GM12892 (cell line): ENCODE results near the gene MTUS2.

ENCODE experiments used
- DNase-seq: peaks from one replicate; pipeline ENCODE4 v3.0.0; 2011; ENCODE audit not compliant: insufficient read length
- FAIRE-seq: peaks from 2 replicates; lab custom pipeline; 2011; peaks lifted over from hg19 to GRCh38; lab: Jason Lieb, UNC
- POLR2A ChIP-seq: IDR thresholded peaks from 2 replicates; pipeline ENCODE4 v1.6.1; 2011; ENCODE audit warnings: low read depth, low read length, control low read depth
- POLR2AphosphoS5 ChIP-seq: IDR thresholded peaks from 2 replicates; pipeline ENCODE4 v1.6.1; 2011; ENCODE audit warnings: low read depth, low read length, control low read depth
- TAF1 ChIP-seq: IDR thresholded peaks from 2 replicates; pipeline ENCODE4 v1.6.1; 2011; ENCODE audit warnings: low read depth, mild to moderate bottlenecking, control low read depth, low read length, borderline replicate concordance

Gene MTUS2

GRCh38 chr13:29159871-29160270 is 339.7 kb downstream of the MTUS2 start:
- TF ChIP-seq POLR2AphosphoS5 (no peak), POLR2A (no peak), TAF1 (no peak)
- no peak for DNase-seq
- no peak for FAIRE-seq

DNA sequence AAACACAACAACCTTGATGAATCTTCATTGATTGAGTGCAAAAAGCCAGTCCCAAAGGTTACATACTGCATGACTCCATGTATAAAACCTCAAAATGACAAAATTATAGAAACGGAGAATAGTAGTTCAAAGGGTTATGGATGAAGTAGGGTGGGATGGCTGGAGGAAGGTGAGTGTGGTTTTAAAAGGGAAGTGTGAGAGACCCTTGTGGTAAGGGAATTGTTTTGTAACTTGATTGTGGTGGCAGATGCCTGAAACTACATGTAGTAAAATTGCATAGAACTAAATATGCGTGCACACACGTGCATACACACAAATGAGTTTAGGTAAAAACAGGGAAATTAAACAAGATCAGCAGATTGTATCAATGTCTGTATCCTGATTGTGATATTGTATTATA is 340.7 kb downstream of the MTUS2 start:
- DNase-seq (no peak), FAIRE-seq (no peak)
- TF ChIP-seq TAF1, result no peak
- TF ChIP-seq POLR2AphosphoS5, result no peak

GRCh38 chr13:29161676-29162075 is 341.5 kb downstream of the MTUS2 start:
- DNase-seq (no peak), FAIRE-seq (no peak)
- TF ChIP-seq TAF1 (no peak), POLR2A (no peak), POLR2AphosphoS5 (no peak)

DNA sequence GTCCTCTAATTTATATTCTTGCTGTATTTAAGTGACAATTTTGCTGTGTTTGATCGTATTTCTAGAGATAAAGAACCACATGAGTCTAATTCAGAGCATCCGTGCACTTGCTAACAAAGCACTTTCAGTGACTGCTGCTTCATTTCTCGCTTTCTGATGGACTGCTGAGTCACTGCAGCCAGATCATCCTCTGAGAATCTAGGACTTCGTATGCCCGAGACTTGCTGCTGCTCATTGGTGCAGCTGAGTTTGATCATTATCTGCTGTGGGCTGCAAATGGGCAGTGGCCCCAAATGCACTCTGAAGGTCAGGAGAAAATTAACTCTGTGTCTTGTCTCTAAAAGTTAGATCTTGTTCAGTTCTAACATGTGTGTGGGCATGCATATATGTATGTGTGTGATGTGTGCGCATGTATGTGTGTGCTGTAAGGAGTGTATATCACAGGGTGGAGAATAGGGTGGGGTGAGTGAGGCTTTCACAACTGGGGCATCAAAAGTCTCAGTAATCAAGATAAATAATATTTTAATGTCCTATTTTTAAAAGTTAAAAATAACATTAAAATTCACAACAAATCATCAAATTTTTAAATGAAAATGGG is 342.6 kb downstream of the MTUS2 start:
- TF ChIP-seq POLR2A (no peak), POLR2AphosphoS5 (no peak), TAF1 (no peak)
- FAIRE-seq (no peak), DNase-seq (no peak)

DNA sequence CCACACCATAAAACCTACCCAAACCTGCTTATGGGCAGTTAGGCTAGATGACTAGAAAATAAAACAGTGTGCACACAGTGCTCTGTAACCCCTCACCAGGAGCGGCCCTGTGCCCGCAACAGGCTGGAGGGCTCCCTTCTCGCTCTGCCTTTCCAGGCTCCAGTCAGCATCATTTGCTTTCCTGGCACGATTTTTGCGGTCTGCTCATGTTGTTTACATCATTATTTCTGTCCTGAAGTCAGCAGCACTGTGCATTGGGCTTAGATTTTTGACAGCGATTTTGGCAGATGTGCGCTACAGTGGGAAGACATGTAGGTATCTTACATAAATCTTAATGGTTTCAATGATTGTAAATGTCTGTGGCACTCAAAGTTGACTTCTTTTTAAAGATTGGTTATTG is 344.0 kb downstream of the MTUS2 start:
- FAIRE-seq (no peak), DNase-seq (no peak)
- TF ChIP-seq TAF1 (no peak), POLR2A (no peak), POLR2AphosphoS5 (no peak)

GRCh38 chr13:29165216-29165615 is 345.1 kb downstream of the MTUS2 start:
- FAIRE-seq, result no peak
- DNase-seq, result no peak
- no peak for TF ChIP-seq POLR2A

DNA sequence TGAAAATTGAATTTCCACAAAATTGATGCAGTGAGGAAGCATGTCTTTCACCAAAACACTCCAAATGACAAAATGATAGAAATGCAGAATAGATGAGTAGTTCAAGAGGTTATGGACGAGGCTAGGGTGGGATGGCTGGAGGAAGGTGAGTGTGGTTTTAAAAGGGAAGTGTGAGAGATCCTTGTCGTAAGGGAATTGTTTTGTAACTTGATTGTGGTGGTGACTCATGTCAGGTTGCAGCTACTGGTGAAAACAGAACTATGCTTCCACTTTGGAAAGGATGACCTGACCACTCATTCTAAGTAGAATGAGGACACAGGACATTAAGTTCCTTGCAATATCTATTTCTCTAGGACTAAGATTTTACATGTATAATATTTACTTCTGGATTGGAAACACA is 345.7 kb downstream of the MTUS2 start:
- DNase-seq (no peak), FAIRE-seq (no peak)
- no peak for TF ChIP-seq POLR2A
- no peak for TF ChIP-seq POLR2AphosphoS5
- TF ChIP-seq TAF1, result no peak

GRCh38 chr13:29170436-29171082 is 350.4 kb downstream of the MTUS2 start:
- DNase-seq, result no peak
- FAIRE-seq, result no peak
- TF ChIP-seq POLR2AphosphoS5, result no peak
- TF ChIP-seq TAF1, result no peak
- no peak for TF ChIP-seq POLR2A

GRCh38 chr13:29171244-29171643 is 351.1 kb downstream of the MTUS2 start:
- FAIRE-seq (no peak), DNase-seq (no peak)
- no peak for TF ChIP-seq POLR2A
- no peak for TF ChIP-seq POLR2AphosphoS5
- TF ChIP-seq TAF1, result no peak

- FAIRE-seq (no peak), DNase-seq (no peak)
- TF ChIP-seq POLR2A (no peak), TAF1 (no peak), POLR2AphosphoS5 (no peak)
Observed at GRCh38 chr13:29174093-29174492, 354.0 kb downstream of the MTUS2 start.

GRCh38 chr13:29175250-29175873 is 355.2 kb downstream of the MTUS2 start:
- FAIRE-seq (no peak), DNase-seq (no peak)
- TF ChIP-seq POLR2A (no peak), TAF1 (no peak), POLR2AphosphoS5 (no peak)

GRCh38 chr13:29180055-29180454 is 359.9 kb downstream of the MTUS2 start:
- TF ChIP-seq POLR2AphosphoS5, result no peak
- no peak for TF ChIP-seq TAF1
- no peak for TF ChIP-seq POLR2A
- DNase-seq, result no peak
- FAIRE-seq, result no peak
